ENCODE measurements around the gene KIAA1217.
"Not testable (repeated sequence)": the region's sequence is repeated elsewhere in the genome, so short reads cannot be mapped to it uniquely, and the experiment has no call there.

The KIAA1217 gene

GRCh38 chr10:24476913-24477701 is 268.2 kb downstream of the KIAA1217 start:
- DNase-seq = no peak

- no peak for DNase-seq
Observed at GRCh38 chr10:24477915-24478314, 269.0 kb downstream of the KIAA1217 start.

- no peak for DNase-seq
Observed at GRCh38 chr10:24479806-24480205, 270.9 kb downstream of the KIAA1217 start.

GRCh38 chr10:24480447-24480846 is 271.5 kb downstream of the KIAA1217 start:
- DNase-seq = no peak

DNA sequence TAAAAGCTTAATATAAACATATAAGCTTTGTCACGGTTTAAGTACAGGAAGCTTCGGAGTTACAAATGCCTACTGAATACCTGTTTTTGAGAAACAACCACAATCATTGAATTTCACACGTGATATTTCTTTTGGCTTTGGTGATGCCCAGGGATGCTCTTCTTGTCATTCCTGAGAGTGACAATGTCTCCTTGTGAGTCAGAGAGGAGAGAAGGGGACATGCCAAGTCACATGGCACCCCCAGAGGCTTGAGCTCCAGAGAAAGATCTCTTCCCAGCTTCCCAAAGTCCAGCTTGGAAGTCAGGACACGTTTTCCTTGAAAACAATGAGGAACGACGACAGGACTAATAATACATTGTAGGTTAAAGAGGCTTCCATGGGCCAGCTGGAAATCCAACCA is 272.3 kb downstream of the KIAA1217 start:
- DNase-seq = no peak

GRCh38 chr10:24482713-24483112 is 273.8 kb downstream of the KIAA1217 start:
- DNase-seq = not testable (repeated sequence)

DNA sequence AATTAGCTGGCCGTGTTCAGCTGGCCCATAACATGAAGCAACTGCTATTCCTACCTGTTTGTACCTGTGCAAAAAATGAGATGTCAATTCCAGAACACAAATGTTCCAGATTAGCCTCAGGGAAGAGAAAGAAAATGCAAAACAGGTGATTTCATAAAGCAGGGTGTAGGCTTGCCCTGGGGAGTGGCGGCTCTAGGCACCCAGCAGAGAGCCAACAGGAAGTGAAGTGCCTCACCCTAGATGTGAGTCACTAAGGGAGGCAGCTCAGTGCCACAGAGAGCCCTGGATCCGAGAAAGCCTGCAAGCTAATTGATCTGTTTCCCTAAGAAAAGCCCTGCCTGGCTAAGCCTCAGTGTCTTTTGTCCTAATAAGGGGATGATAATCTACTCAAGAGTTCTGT is 274.8 kb downstream of the KIAA1217 start:
- no peak for DNase-seq

GRCh38 chr10:24484771-24485170 is 275.8 kb downstream of the KIAA1217 start:
- no peak for DNase-seq

DNA sequence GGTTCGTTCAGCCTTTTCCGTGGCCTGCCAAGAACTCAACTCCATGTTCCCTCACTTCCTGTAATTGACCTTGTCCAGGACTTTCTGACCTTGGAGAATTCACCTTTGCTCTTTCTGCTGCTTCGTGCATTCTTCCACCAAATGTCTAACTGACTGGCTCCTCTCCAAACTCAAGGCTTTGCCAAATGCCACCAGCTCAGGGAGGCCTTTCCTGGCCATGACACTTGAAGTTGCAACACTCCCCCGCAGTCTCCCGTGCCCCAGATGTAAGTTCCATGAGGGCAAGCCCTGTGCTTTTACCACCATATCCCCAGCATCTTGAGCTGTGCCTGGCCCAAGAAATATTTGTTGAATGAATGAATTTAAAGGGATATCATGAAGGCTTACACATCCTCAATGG is 276.4 kb downstream of the KIAA1217 start:
- no peak for DNase-seq

DNA sequence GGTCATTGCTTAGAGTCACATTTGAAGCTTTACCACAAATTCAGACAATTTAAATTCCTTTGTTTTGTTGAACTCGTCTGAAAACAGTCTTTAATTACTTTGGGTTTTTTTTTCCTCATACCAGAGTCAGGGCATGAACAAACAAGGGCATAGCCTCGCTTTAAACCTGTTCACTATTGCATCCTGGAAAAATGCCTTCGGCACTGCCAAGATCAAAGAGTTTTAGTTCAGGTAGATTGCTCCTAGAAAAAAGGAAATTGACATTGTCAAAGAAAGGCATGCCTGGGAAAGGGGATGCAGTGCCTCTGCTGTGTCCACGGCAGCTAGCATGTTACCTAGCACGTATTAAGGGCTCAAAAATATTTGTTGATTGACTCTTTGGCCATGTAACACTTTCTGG is 279.7 kb downstream of the KIAA1217 start:
- no peak for DNase-seq

- DNase-seq = no peak
Observed at GRCh38 chr10:24493165-24493564, 284.2 kb downstream of the KIAA1217 start.

GRCh38 chr10:24494236-24494635 is 285.3 kb downstream of the KIAA1217 start:
- DNase-seq = no peak

GRCh38 chr10:24494777-24495176 is 285.8 kb downstream of the KIAA1217 start:
- DNase-seq = no peak

DNA sequence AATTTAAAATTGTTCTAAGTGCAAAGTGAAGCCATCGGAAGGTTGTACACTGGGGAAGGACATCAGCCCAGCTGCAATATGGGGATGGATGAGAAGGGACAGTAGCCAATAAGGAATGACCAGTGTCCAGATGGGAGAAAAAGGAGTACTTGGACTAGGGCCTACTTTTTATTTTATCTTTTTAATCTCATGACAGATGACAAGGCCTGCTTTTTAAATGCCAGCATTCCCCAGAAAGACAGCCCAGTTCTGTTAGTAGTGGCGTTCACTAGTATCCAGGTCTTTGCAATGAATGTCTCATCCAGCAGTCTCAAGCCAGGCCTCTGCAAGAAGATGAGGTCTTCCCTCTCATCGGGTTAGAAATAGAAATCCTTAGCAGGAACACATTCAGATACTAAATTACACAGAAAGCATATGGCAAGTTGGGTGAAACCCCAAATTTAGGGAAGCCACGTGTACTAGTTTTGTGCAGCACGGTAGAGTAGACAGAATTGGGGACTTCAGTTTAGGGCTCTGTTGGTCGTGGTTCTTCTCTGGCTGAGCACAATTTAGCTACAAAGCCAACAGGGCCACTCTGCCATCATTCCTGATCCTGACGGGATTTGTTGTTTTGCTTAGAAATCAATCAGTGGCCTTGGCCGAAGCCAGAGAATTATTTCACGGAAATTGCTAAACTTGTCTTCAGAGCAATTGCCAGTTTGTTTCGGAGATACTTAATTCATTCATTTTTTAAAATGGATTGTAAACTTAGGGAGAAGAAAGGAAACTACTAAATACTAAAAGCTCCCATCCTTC is 286.9 kb downstream of the KIAA1217 start:
- no peak for DNase-seq

DNA sequence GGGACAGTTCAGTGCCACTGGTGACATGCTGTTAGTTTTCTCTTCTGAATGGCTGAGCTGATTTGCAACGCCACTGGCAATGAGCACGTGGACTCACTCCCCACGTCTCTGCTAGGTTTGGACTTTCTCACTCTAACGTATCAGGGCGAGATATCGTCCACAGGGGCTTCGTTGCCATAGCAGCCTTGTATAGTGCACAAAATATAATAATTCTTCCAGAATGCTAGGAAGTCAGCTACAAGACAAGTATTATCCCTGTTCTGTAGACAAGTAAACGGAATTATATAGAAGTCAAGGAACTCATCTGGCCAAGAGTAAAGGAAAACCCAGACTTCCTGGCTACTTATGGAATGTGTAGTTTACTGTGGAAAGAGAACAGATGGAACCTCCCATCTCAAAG is 288.0 kb downstream of the KIAA1217 start:
- DNase-seq = no peak

DNA sequence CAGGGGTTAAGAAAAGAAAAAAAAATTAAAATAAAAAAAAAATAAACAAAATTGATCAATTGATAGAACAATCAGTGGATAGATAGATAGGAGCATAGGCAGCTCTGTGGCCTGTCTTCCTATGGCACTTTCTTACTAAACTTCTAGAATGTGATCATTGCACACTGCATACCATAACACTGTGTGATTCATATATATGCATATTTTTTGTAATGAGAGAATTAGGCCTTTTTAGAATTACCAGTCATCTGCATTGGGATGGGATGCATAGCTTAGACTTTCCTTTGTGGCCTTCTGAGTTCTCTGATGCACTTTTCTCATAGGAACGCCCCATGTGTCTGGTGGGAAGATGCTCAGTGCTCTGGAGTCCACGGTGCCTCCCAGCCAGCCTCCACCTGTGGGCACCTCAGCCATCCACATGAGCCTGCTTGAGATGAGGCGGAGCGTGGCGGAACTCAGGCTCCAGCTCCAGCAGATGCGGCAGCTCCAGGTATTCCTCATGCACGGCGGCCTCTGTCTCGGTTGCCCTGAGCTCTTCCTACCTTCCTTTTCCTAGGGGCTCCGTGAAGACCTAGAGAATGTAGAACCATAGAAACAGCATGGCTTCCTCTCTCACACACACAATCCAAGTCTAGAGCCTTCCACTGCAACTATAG is 292.2 kb downstream of the KIAA1217 start:
- no peak for DNase-seq

- DNase-seq = no peak
Observed at GRCh38 chr10:24502006-24502405, 293.1 kb downstream of the KIAA1217 start.

- no peak for DNase-seq
Observed at GRCh38 chr10:24502801-24503460, 294.0 kb downstream of the KIAA1217 start.

DNA sequence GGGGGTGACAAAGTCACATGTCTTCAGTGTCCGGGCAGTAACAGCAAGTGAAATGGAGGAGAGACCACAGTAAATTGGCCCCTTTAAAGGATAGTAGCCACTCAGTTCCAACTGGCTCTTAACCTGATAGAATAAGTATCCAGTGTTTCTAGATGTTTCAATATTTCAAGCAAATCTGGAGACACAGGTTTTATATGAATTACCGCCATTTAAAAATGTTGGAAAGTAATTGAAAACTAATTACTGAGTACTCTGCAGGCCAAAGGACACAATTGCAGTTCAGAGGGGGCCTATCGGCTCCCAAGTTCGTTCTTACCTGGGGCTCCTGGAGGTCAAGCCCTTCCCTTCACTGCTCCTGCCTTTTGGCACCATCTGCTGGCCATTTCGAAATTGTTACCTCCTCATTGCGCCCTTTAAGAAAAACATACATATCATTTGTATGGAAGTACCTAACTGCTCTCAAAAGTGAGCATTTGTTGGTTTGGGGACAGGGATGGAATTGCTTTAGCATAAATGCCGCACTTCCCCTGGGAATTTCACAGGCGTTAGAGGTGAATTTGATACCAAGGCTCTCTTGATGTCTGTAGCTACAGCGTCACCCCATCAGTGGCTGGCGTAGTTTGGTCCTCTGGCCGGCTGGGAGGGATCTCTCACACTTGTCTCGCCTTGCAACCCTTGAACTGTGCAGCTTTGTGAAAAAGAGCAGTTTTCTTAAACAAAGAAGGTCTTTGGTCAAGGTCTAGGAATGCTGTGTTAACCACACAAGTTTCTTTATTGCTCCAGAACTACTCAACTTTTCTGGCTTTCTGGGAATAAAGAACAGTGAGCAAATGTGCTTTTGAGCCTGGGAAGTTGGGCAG is 294.8 kb downstream of the KIAA1217 start:
- peak; percentile 22 for DNase-seq

DNA sequence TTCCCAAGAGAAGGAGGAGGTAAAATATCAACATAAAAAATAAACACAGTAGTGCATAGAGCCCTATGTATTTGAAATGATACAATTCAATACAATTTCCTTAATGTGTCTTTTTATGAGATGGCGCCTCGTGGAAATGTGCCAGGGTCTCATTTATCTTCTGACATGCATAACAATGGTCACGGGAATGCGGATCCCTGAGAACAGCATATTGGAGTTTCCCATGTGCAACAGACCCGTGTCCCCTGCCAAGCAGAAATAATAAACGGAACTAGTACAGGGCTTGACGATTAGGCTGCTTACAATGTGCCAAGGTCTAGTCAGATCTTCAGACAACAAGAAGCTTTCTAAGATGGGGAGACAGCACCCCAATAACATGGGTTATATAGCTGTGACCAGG is 296.8 kb downstream of the KIAA1217 start:
- DNase-seq = no peak

GRCh38 chr10:24513155-24513554 is 304.2 kb downstream of the KIAA1217 start:
- DNase-seq = no peak

GRCh38 chr10:24515481-24515880 is 306.5 kb downstream of the KIAA1217 start:
- DNase-seq = no peak
